DOHH2 (cell line): ENCODE results near the gene TM9SF1.

ENCODE experiments used
- H3F3A ChIP-seq: fragments of 200-600 bp; sonication (generic), shearing (Covaris generic); 2 replicates; pipeline ENCODE4 v1.6.0; 2016; ENCODE audit warnings: antibody characterized with exemption, mild to moderate bottlenecking; ENCODE audit not compliant: control insufficient read depth, insufficient read depth
- H3K27ac ChIP-seq: fragments of 200-600 bp; sonication (generic); 2 replicates; pipeline ENCODE4 v1.5.1; 2014; ENCODE audit warnings: low read depth, mild to moderate bottlenecking, low read length, moderate library complexity
- H3K27me3 ChIP-seq: fragments of 200-600 bp; sonication (generic); 2 replicates; pipeline ENCODE4 v1.6.1; 2014; ENCODE audit warnings: mild to moderate bottlenecking, low read length, mixed read lengths; ENCODE audit not compliant: control insufficient read depth
- H3K36me3 ChIP-seq: fragments of 200-600 bp; sonication (generic); 2 replicates; pipeline ENCODE4 v1.6.1; 2014; ENCODE audit warnings: mild to moderate bottlenecking, low read length, moderate library complexity, mixed read lengths; ENCODE audit not compliant: control insufficient read depth
- H3K4me1 ChIP-seq: fragments of 200-600 bp; sonication (generic); 2 replicates; pipeline ENCODE4 v1.6.1; 2014; ENCODE audit warnings: mild to moderate bottlenecking, low read length, mixed read lengths; ENCODE audit not compliant: control insufficient read depth
- H3K4me2 ChIP-seq: fragments of 200-600 bp; sonication (generic); 2 replicates; pipeline ENCODE4 v1.6.0; 2014; ENCODE audit warnings: mild to moderate bottlenecking, low read length, moderate library complexity
- H3K4me3 ChIP-seq: fragments of 200-600 bp; sonication (generic); 2 replicates; pipeline ENCODE4 v1.5.1; 2014; ENCODE audit warnings: mild to moderate bottlenecking, low read length, mixed read lengths
- H3K79me2 ChIP-seq: fragments of 200-600 bp; sonication (generic); 2 replicates; pipeline ENCODE4 v1.6.1; 2014; ENCODE audit warnings: mild to moderate bottlenecking, low read length, mixed read lengths; ENCODE audit not compliant: control insufficient read depth
- H3K9me2 ChIP-seq: fragments of 200-600 bp; sonication (generic); replicated peaks from 2 replicates; pipeline ENCODE4 v1.6.1; 2014; ENCODE audit warnings: mild to moderate bottlenecking, low read length, mixed read lengths; ENCODE audit not compliant: control insufficient read depth
- H3K9me3 ChIP-seq: fragments of 200-600 bp; sonication (generic); 2 replicates; pipeline ENCODE4 v1.6.1; 2014; ENCODE audit warnings: antibody characterized with exemption, low read length, mixed read lengths; ENCODE audit not compliant: control insufficient read depth, insufficient read depth
- H4K20me1 ChIP-seq: fragments of 200-600 bp; sonication (generic); 2 replicates; pipeline ENCODE4 v1.6.0; 2014; ENCODE audit warnings: low read depth, mild to moderate bottlenecking, antibody characterized with exemption, low read length, moderate library complexity; ENCODE audit not compliant: control insufficient read depth, insufficient read depth
- EZH2phosphoT487 ChIP-seq: fragments of 200-600 bp; sonication (generic); IDR thresholded peaks from 2 replicates; pipeline ENCODE4 v1.6.1; 2017; ENCODE audit warnings: borderline replicate concordance, mild to moderate bottlenecking, antibody characterized with exemption, low read length, moderate library complexity, mixed read lengths
- TF ChIP-seq, protein P1 (sequence below): fragments of 200-600 bp; sonication (generic); IDR thresholded peaks from one replicate; pipeline ENCODE4 v1.5.1; 2014; ENCODE audit warnings: antibody characterized with exemption, mild to moderate bottlenecking, low read depth, low read length; ENCODE audit not compliant: poor library complexity, severe bottlenecking

The TM9SF1 gene

DNA sequence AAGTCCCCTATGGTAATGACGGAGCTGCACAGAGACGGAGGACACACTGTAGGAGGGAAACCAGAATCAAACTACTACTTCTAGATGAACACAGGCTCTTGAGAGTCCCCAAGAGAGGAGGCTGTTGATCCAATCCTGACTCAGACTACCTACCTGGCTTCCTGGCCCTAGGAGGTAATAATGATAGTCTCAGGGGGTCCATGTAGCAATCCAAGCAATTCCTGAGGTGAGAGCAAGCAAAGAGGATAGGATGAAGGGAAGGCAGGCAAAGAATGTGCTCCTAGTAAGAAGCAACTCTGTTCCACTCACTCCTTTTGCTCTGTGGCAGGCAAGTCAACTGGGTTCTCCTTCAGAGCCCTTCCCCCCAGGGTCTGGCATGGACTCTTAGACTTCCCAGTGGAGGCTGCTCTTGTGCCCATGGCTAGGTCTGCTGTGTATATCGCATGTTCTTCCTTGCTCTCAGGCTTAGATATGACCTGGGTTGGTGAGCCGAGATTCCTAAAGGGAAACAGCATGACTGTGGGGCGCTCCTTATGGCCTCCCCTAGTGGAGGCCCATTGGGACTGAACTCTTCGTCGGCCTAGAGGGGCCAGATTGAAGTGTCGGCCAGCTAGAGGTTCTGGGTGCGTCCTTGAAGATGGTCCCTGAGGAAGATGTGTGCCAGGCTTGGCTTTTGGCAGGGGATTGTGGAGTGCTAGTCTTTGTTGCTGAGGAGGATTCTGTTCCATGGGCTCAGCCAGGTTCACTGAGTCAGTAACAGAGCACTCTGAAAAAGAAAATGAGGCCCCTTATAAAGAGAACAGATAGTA is 45.1 kb upstream of the TM9SF1 start:
- Histone ChIP-seq H3K4me2 (peak overlapping the region; percentile 86), H3F3A (peaks cover 3% of the 10 kb centered on the region), H3K27me3 (no peaks in the 10 kb centered on the region), H3K27ac (no peak overlapping the region), H3K36me3 (peaks cover 60% of the 10 kb centered on the region), H3K9me3 (no peaks in the 10 kb centered on the region), H4K20me1 (no peaks in the 10 kb centered on the region), H3K4me3 (no peak overlapping the region), H3K9me2 (no peaks in the 10 kb centered on the region), H3K4me1 (peaks cover 25% of the 10 kb centered on the region), H3K79me2 (peaks cover 18% of the 10 kb centered on the region)
- TF ChIP-seq, protein P1, sequence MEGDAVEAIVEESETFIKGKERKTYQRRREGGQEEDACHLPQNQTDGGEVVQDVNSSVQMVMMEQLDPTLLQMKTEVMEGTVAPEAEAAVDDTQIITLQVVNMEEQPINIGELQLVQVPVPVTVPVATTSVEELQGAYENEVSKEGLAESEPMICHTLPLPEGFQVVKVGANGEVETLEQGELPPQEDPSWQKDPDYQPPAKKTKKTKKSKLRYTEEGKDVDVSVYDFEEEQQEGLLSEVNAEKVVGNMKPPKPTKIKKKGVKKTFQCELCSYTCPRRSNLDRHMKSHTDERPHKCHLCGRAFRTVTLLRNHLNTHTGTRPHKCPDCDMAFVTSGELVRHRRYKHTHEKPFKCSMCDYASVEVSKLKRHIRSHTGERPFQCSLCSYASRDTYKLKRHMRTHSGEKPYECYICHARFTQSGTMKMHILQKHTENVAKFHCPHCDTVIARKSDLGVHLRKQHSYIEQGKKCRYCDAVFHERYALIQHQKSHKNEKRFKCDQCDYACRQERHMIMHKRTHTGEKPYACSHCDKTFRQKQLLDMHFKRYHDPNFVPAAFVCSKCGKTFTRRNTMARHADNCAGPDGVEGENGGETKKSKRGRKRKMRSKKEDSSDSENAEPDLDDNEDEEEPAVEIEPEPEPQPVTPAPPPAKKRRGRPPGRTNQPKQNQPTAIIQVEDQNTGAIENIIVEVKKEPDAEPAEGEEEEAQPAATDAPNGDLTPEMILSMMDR = no peak
- no peak for TF ChIP-seq EZH2phosphoT487

DNA sequence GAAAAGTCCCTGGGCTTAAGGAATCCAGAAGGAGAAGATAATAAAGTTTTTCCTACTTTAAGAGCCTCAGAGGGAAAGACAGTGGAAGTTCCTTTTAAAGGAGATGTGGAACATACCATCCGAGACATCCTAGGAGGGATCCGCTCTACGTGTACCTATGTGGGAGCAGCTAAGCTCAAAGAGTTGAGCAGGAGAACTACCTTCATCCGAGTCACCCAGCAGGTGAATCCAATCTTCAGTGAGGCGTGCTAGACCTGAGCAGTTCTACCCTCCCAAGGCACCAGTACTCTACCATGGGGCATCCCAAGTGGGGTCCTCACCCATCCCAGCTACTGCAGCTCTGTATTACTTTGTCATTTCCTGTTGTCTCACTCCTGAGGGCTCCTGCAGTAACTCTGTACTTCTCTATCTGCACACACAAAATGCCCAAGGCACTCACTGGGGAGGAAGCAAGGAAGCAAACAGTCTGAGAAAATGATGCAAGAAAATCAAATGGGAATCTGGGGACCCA is 43.3 kb upstream of the TM9SF1 start:
- Histone ChIP-seq H4K20me1 (no peaks in the 10 kb centered on the region), H3K27me3 (no peaks in the 10 kb centered on the region), H3K79me2 (peaks cover 35% of the 10 kb centered on the region), H3K9me3 (no peaks in the 10 kb centered on the region), H3K36me3 (peaks cover 76% of the 10 kb centered on the region), H3K4me1 (peaks cover 37% of the 10 kb centered on the region), H3K27ac (no peak overlapping the region), H3K4me2 (no peak overlapping the region), H3F3A (peaks cover 3% of the 10 kb centered on the region; the same call in 1 of the 2 replicates), H3K4me3 (no peak overlapping the region), H3K9me2 (no peaks in the 10 kb centered on the region)
- TF ChIP-seq, protein P1 = no peak
- no peak for TF ChIP-seq EZH2phosphoT487

DNA sequence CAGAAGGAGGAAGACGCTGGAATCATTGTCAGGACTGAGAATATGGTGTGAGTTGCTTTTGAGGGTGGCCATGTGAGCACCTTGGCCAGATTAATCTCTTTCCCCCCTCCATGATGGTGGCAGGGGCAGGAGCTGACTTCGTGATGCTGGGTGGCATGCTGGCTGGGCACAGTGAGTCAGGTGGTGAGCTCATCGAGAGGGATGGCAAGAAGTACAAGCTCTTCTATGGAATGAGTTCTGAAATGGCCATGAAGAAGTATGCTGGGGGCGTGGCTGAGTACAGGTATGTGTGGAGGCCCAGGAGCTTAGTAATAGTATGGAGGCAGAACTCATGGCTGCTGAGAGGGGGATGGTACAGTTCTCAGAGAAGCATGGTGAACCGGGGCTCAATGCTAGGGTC is 42.9 kb upstream of the TM9SF1 start:
- H3K27ac ChIP-seq = no peak overlapping the region
- H4K20me1 ChIP-seq = no peaks in the 10 kb centered on the region
- H3K79me2 ChIP-seq = peaks cover 40% of the 10 kb centered on the region
- no peaks in the 10 kb centered on the region for H3K9me3 ChIP-seq
- H3K4me2 ChIP-seq = no peak overlapping the region
- no peaks in the 10 kb centered on the region for H3K27me3 ChIP-seq
- H3K36me3 ChIP-seq = peaks cover 76% of the 10 kb centered on the region
- H3K4me1 ChIP-seq = peaks cover 37% of the 10 kb centered on the region
- H3K9me2 ChIP-seq = no peaks in the 10 kb centered on the region
- H3K4me3 ChIP-seq = no peak overlapping the region
- H3F3A ChIP-seq = peaks cover 3% of the 10 kb centered on the region; the same call in 1 of the 2 replicates
- TF ChIP-seq EZH2phosphoT487 = no peak
- TF ChIP-seq, protein P1 = no peak
